KMS-11 (cell line): Measurements from ENCODE around the gene ADGRG3.

ENCODE experiments used
- H2AFZ ChIP-seq: fragments of 200-600 bp; sonication (generic); 2 replicates; pipeline ENCODE4 v1.6.1; 2016; ENCODE audit warnings: antibody characterized with exemption, mixed run types, low read depth
- H3K27ac ChIP-seq: fragments of 200-600 bp; sonication (generic); 2 replicates; pipeline ENCODE4 v1.6.1; 2016; ENCODE audit warnings: mild to moderate bottlenecking, mixed run types
- H3K27me3 ChIP-seq: fragments of 200-600 bp; sonication (generic); 2 replicates; pipeline ENCODE4 v1.6.1; 2017; ENCODE audit warnings: mild to moderate bottlenecking, low read depth, mixed run types, moderate library complexity; ENCODE audit not compliant: insufficient read depth
- H3K36me3 ChIP-seq: fragments of 200-600 bp; sonication (generic); 2 replicates; pipeline ENCODE4 v1.6.1; 2017; ENCODE audit warnings: mild to moderate bottlenecking, mixed run types; ENCODE audit not compliant: insufficient read depth
- H3K4me1 ChIP-seq: fragments of 200-600 bp; sonication (generic); 2 replicates; pipeline ENCODE4 v1.6.1; 2016; ENCODE audit warnings: mild to moderate bottlenecking, low read depth, mixed run types; ENCODE audit not compliant: poor library complexity, severe bottlenecking
- H3K4me2 ChIP-seq: fragments of 200-600 bp; sonication (generic); 2 replicates; pipeline ENCODE4 v1.7.0; 2016; ENCODE audit warnings: mild to moderate bottlenecking, mixed run types
- H3K4me3 ChIP-seq: fragments of 200-600 bp; sonication (generic); IDR thresholded peaks from 2 replicates; pipeline ENCODE4 v1.6.1; 2017; ENCODE audit warnings: low read depth, low read length, mixed read lengths; ENCODE audit not compliant: insufficient read depth
- H3K79me2 ChIP-seq: fragments of 200-600 bp; sonication (generic); 2 replicates; pipeline ENCODE4 v1.6.1; 2016; ENCODE audit warnings: low read depth, mixed run types; ENCODE audit not compliant: insufficient read depth
- H3K9ac ChIP-seq: fragments of 200-600 bp; sonication (generic); 2 replicates; pipeline ENCODE4 v1.6.1; 2016; ENCODE audit warnings: mild to moderate bottlenecking, mixed run types
- H4K20me1 ChIP-seq: fragments of 200-600 bp; sonication (generic); 2 replicates; pipeline ENCODE4 v1.6.1; 2016; ENCODE audit warnings: mild to moderate bottlenecking, mixed run types; ENCODE audit not compliant: insufficient read depth
- CTCF ChIP-seq: fragments of 200-600 bp; sonication (generic); conservative IDR thresholded peaks from 2 replicates; pipeline ENCODE4 v1.6.1; 2017; ENCODE audit warnings: low read depth, mild to moderate bottlenecking, antibody characterized with exemption, low read length, moderate library complexity, mixed read lengths

Gene ADGRG3

DNA sequence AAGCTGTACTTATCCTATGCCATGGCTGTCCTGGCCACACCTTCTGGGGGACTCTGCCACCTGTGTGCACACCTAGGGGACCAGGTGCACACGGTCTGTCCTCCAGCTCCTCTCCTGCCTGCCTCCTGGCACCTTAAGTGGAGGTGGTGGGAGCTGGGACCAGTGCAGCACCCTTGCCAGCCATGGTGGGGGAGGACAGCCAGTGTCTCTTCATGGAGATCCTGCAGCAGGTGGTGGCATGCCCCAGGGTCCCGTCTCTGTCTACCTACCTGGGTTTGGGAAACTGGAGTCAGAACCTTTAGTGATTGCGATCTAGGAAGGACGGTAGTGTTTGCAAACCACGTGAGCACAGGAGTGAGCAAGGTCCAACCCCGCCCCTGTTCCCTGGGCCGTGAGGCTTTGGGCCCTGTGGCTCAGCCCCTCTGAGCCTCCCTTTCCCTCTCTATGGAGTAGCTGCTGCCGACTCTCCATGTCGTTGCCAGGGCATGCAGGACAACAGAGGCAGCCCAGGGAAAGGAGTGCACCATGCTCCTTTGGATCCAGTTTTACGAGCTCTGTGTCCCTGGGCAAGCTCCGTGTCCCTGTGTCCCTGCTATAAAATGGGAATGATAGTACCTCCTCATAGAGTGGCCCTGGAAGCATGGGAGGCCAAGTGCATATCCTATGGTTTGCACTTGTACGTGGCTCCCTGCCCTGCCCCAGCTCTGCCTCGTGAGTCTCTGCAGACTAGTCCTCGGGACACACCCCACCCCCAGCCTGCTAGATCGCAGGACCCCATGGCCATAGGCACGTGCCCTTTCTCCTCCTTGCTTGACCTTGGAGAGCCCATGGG lies 32.6 kb upstream of the ADGRG3 start:
- no peak for TF ChIP-seq CTCF
- H3K27ac ChIP-seq = no peak overlapping the region

GRCh38 chr16:57636184-57636583 lies 31.9 kb upstream of the ADGRG3 start:
- no peaks in the 10 kb centered on the region for H3K79me2 ChIP-seq
- no peak overlapping the region for H3K27ac ChIP-seq
- H3K36me3 ChIP-seq = no peaks in the 10 kb centered on the region
- H3K9ac ChIP-seq = no peak overlapping the region
- H3K27me3 ChIP-seq = no peaks in the 10 kb centered on the region
- no peaks in the 10 kb centered on the region for H3K4me1 ChIP-seq
- H3K4me2 ChIP-seq = no peak overlapping the region
- no peak overlapping the region for H3K4me3 ChIP-seq
- no peak overlapping the region for H2AFZ ChIP-seq
- no peak for TF ChIP-seq CTCF
- no peaks in the 10 kb centered on the region for H4K20me1 ChIP-seq

More for the DNA sequence above, 32.6 kb upstream of the ADGRG3 start:
- no peak overlapping the region for H3K4me2 ChIP-seq
- no peaks in the 10 kb centered on the region for H4K20me1 ChIP-seq
- H3K9ac ChIP-seq = no peak overlapping the region
- H3K4me3 ChIP-seq = no peak overlapping the region
- no peaks in the 10 kb centered on the region for H3K4me1 ChIP-seq
- no peak overlapping the region for H2AFZ ChIP-seq
- H3K27me3 ChIP-seq = no peaks in the 10 kb centered on the region
- H3K36me3 ChIP-seq = no peaks in the 10 kb centered on the region
- no peaks in the 10 kb centered on the region for H3K79me2 ChIP-seq

- Histone ChIP-seq H3K79me2 (no peaks in the 10 kb centered on the region), H3K4me2 (no peak overlapping the region), H3K27ac (no peak overlapping the region), H3K4me3 (no peak overlapping the region), H3K4me1 (no peaks in the 10 kb centered on the region), H3K36me3 (no peaks in the 10 kb centered on the region), H3K27me3 (no peaks in the 10 kb centered on the region), H2AFZ (no peak overlapping the region), H4K20me1 (no peaks in the 10 kb centered on the region), H3K9ac (no peak overlapping the region)
- TF ChIP-seq CTCF = no peak
Measured at GRCh38 chr16:57637020-57637419, 31.1 kb upstream of the ADGRG3 start.

GRCh38 chr16:57637424-57637823 lies 30.7 kb upstream of the ADGRG3 start:
- Histone ChIP-seq H4K20me1 (no peaks in the 10 kb centered on the region), H2AFZ (no peak overlapping the region), H3K4me1 (no peaks in the 10 kb centered on the region), H3K36me3 (no peaks in the 10 kb centered on the region), H3K4me3 (no peak overlapping the region), H3K27me3 (no peaks in the 10 kb centered on the region), H3K9ac (no peak overlapping the region), H3K4me2 (no peak overlapping the region), H3K27ac (no peak overlapping the region), H3K79me2 (no peaks in the 10 kb centered on the region)
- no peak for TF ChIP-seq CTCF
